Head of caudate nucleus (tissue), 42 donors: Measurements from ENCODE around the gene ZBTB20.
"Not testable (repeated sequence)": the region's sequence is repeated elsewhere in the genome, so short reads cannot be mapped to it uniquely, and the experiment has no call there.

Source experiments
- DNase-seq, 42 donors: peaks; one replicate each; pipeline versions ENCODE4 v3.0.0 to v3.0.0-alpha.2; 2020 to 2021; ENCODE audit warnings: mixed read lengths in 7 of 42
- intact Hi-C: fragments of 100-400 bp; cut with DNase I; formaldehyde crosslinking; loops from one replicate; pipeline ENCODE4 v1.15.0; 2022

Gene ZBTB20

GRCh38 chr3:115154611-115155010 is 7.5 kb upstream of the ZBTB20 start:
- DNase-seq = no peak
- intact Hi-C loops = no loop called here

DNA sequence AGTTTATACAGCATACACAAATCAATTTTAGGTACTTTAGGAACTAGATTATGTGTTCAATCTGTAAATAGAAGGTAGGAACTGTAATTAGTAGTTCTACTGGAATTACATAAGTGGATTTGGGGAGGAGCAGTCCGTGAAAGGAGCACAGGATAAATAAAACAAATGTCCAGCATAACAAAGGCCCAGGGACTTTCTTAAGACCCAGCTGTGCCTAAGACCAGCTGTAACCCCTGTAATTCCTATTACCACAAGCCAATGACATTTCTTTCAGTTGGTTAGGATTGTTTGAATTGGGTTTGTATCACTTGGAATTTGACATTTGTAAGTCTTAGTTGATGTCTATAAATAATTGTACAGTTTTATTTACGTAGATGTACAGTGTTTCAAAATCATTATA is 4.8 kb upstream of the ZBTB20 start:
- no peak for DNase-seq
- intact Hi-C loops = no loop called here

- intact Hi-C loops = loop anchor here (5.0 to 10.0 kb wide), 2 partner anchors 46 to 323 kb away; no protein-coding TSS in a partner anchor
- peak in 1 of 42 donors; percentile 6 for DNase-seq
Observed at GRCh38 chr3:115148142-115148790, 1.2 kb upstream of the ZBTB20 start.

DNA sequence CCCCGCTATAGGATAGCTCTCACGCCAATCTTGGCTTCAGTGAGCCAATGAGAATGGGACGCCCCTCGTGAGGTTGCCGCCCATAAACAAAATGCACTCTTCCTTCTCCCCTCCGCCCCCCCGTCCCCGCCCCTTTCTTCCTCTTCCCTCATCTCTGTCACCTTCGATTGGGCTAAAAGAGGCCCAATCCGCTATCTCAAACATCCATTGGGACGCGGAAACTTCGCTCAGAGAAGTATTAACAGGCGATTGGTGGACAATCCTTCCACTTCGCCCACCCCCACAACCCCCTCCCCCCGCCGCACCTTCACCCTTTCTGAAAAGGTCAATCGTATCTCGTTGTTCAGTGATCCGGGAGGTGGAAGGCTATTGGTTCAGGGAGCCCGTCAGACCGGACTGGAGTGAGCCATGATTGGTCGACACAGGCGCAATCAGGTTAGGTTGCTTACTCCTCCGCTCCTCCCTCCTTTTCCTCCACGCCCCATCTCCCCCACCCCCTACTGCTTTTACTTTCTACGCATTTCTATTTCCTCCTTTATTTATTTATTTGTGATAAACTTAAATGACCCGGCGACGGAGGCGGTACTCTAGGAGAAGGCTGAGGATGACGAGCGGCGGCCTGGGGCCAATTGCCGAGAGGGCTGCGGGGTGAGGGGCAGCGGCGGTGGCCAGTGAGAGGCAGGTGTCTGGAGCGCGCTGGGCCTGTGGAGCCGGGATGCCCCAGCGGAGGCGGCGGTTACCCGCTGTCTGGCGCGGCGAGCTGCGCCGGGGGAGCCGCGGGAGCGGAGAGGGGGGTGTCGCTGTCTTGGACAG is 447 bp upstream of the ZBTB20 start:
- intact Hi-C loops = loop anchor here (5.0 to 10.0 kb wide), 2 partner anchors 45 to 323 kb away; no protein-coding TSS in a partner anchor
- DNase-seq = peak; percentile 95 to 100 (median 99)

DNA sequence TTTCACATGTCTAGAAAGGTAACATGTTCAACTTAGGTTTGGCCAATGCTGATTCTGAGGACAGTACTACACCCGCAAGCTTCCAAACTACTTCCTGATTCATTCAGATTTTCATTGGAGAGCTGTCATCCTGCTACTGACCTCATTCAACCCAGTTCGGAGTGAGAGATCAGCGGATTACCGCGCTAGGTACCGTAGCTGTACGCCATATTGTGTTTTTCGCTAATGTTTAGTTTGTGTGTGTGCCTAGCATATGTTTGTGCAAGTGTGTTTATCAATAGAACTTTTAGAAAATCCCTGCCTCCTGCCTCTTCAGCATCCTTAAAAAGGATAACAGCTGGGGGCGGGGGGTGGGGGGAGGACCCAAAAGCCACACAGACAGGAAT is 1.1 kb downstream of the ZBTB20 start:
- peak in 32 of 42 donors; percentile 2 to 67 (median 31) for DNase-seq
- intact Hi-C loops = loop anchor here (5.0 to 10.0 kb wide), 2 partner anchors 44 to 321 kb away; no protein-coding TSS in a partner anchor

GRCh38 chr3:115141033-115141757 is 5.9 kb downstream of the ZBTB20 start:
- intact Hi-C loops = loop anchor here (10.0 kb wide), 1 partner anchor 316 kb away; no protein-coding TSS in a partner anchor
- DNase-seq = no peak

DNA sequence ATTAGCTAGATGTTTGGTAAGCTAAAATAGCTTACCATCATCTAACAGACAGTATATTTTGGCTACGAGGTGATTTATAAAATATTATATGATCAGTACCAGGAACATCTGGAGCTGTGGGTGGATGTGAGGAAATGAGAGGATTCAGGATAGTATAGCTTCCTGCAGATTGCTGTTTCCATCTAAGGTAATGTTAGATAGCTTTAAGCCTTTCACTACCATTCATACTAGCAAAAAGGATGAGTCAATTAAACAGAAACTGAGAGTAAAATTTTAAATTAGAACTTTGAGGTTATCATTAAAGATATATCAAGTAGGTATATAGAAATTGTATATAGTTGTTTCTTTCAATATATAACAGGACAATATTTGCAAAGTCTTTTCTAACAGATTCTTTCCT is 8.0 kb downstream of the ZBTB20 start:
- no peak for DNase-seq
- intact Hi-C loops = no loop called here

GRCh38 chr3:115134648-115135347 is 12.3 kb downstream of the ZBTB20 start:
- intact Hi-C loops = no loop called here
- no peak for DNase-seq

DNA sequence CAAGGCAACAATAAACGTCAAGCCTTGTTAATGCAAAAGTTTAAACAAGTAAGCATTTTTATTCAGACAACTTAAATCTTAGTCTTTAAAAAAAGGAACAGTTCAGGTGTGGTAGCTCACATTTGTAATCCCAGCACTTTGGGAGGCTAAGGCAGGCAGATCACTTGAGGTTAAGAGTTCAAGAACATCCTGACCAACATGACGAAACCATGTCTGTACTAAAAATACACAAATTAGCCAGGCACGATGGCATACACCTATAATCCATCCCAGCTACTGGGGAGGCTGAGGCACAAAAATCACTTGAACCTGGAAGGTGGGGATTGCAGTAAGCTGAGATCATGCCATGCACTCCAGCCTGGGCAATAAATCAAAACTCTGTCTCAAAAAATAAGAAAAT is 19.9 kb downstream of the ZBTB20 start:
- intact Hi-C loops = no loop called here

GRCh38 chr3:115120597-115120996 is 26.5 kb downstream of the ZBTB20 start:
- intact Hi-C loops = no loop called here
- no peak for DNase-seq

More for the DNA sequence above, 19.9 kb downstream of the ZBTB20 start:
- no peak for DNase-seq

- intact Hi-C loops = no loop called here
- no peak for DNase-seq
Observed at GRCh38 chr3:115113367-115113766, 33.7 kb downstream of the ZBTB20 start.

DNA sequence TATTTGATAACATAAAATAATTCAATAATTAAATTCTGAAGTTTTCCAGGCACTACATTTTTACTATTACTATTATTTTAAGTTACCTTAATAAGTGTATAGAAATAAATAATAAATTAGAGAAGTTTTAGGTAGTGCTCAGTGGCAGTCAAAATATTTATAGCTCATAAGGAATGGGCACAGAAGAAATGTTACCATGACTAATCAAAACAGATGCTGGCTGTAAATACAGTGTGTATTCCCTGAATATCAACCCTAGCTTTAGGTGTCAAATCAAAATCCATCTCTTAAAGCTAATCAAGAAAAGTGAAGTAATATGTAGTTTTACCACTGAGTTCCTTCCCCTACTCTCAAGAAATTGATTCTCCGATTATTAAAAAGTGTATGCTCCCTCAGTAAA is 35.5 kb downstream of the ZBTB20 start:
- intact Hi-C loops = no loop called here

GRCh38 chr3:115110830-115111229 is 36.3 kb downstream of the ZBTB20 start:
- DNase-seq = no peak
- intact Hi-C loops = no loop called here

More for the DNA sequence above, 35.5 kb downstream of the ZBTB20 start:
- DNase-seq = no peak

DNA sequence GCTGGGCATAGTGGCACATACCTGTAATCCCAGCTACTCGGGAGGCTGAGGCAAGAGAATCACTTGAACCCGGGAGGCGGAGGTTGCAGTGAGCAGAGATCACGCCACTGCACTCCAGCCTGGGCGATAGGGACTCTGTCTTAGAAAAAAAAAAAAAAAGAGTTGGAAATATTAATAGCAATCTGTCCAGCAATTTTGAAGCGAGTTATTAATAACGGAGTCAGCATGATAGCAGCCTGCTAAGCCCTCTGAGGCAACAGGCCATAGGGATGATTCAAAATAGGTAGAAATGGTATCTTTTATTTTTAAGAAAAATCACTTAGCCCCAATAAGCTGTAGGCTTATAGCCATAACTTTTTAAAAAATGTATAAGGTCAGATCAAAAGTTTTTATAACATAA is 37.0 kb downstream of the ZBTB20 start:
- intact Hi-C loops, DNase-seq: not testable (repeated sequence)

DNA sequence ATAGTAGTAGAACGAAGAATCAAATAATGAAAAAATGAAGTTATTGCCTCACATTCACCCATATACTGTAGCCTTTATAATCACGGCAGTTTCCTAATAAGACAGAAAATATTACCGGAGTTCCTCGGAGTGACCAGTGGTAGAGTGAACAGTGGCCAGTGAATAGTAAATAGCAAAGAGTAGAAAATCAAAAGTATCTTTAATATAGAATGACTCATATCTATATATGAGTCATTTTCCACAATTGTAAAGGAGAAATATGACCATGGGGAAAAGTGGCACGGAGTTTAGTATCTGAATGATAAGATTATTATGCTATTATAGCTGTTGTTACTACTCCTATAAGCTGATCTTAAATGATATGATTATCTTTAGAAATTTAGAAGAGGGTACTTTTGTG is 38.5 kb downstream of the ZBTB20 start:
- intact Hi-C loops = no loop called here
- no peak for DNase-seq

DNA sequence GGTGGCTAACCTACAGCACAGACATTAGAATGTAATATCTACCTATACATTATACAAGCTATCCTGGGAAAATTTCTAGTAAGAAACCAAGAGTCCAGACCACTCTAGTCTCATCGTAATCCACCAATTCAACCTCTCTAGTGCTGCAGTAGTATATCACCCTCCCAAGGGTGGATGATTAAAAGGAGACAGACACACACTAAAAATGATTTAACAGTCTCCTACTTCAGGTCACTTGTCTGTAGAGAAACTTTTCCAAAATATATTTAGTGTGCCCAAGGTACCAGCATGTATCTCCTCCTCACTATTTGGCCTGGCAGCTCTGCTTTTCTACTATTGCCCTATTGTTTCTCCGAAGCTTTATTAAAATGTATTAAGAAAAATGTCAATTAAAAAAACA is 45.0 kb downstream of the ZBTB20 start:
- no peak for DNase-seq
- intact Hi-C loops = loop anchor here (5.0 kb wide), 1 partner anchor 45 kb away; the partner anchor contains the start of gene ZBTB20

DNA sequence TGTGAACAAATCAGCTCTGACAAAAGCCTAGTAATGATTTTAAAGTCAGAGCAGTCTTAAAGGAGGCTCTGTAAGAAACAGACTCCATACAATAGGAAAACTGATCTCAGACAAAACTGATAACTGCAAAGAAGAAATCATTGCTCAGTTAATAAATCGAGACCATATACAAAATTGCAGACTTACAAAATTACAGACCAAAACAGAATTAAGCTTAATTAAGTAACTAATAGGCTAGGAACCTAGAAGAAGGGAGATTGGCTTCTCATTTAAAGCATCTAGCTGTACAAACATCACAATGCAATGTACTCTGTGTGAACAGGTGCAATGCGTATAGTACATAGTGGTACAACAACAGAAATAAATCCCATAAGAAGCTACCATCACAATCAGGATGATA is 46.3 kb downstream of the ZBTB20 start:
- no peak for DNase-seq
- intact Hi-C loops = loop anchor here (5.0 kb wide), 1 partner anchor 46 kb away; the partner anchor contains the start of gene ZBTB20

DNA sequence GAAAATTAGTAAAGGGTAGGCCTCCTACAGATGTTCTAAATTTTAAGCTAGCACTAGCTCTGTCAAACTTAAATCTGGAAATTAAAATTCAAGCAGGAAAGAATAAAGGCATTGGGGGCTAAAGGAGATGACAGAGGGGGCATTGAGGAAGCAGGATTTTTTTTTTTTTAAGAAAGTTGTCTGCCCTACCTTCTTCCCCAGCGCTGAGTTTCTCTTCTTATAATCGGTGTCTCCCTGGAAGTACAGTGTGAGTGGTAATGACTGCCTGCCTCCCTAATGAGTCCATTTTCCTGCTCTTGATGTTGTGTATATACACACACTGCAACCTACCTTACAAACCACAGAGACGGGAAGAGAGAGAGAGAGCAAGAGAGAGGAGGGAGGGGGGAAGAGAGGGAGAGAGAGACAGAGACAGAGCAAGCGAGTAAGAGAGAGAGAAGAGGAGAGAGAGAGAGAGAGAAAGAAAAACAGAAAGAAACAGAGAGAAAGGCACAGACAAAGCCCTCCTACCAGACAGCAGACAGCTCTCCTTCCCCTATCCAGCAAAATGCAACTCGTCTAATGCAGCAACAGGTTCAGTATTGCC is 47.0 kb downstream of the ZBTB20 start:
- peak in 17 of 42 donors; percentile 4 to 66 (median 28) for DNase-seq

More for the DNA sequence above, 47.0 kb downstream of the ZBTB20 start:
- intact Hi-C loops = loop anchor here (5.0 to 10.0 kb wide), 2 partner anchors 47 to 645 kb away; partner anchors contain the start of gene ZBTB20
